ENCODE data around the gene SNX32.

SNX32 gene

GRCh38 chr11:65794570-65795510, 38.9 kb upstream of the SNX32 start:
- TF ChIP-seq CTCF (IDR thresholded peaks at IDR 0.05; ENCODE audit: low read depth, low read length) (no peak), EZH2phosphoT487 (IDR thresholded peaks at IDR 0.05; ENCODE audit: low read depth) (no peak)
- Histone ChIP-seq H3K36me3 (replicated peaks; ENCODE audit: low read depth, low read length) (no peaks in the 10 kb centered on the region), H3K4me3 (ENCODE audit: low read length) (no peak overlapping the region), H4K20me1 (ENCODE audit: insufficient read depth, low read length) (no peaks in the 10 kb centered on the region), H3K27me3 (ENCODE audit: low read depth, low read length) (peaks cover 18% of the 10 kb centered on the region), H3K4me1 (ENCODE audit: low read length) (peaks cover 12% of the 10 kb centered on the region), H3K9me3 (ENCODE audit: insufficient read depth, low read length) (no peaks in the 10 kb centered on the region), H3K4me2 (ENCODE audit: low read length) (no peak overlapping the region), H2AFZ (ENCODE audit: low read depth, low read length) (no peak overlapping the region), H3K9ac (ENCODE audit: low read length) (no peak overlapping the region), H3K79me2 (ENCODE audit: low read length) (no peaks in the 10 kb centered on the region), H3K27ac (ENCODE audit: low read length) (no peak overlapping the region)

GRCh38 chr11:65796726-65797601, 36.8 kb upstream of the SNX32 start:
- H3K79me2 ChIP-seq (ENCODE audit: low read length): no peaks in the 10 kb centered on the region
- no peaks in the 10 kb centered on the region for H3K36me3 ChIP-seq (replicated peaks; ENCODE audit: low read depth, low read length)
- H3K4me2 ChIP-seq (ENCODE audit: low read length): no peak overlapping the region
- peaks cover 3% of the 10 kb centered on the region for H3K4me1 ChIP-seq (ENCODE audit: low read length)
- no peaks in the 10 kb centered on the region for H3K9me3 ChIP-seq (ENCODE audit: insufficient read depth, low read length)
- H3K9ac ChIP-seq (ENCODE audit: low read length): no peak overlapping the region
- no peak overlapping the region for H2AFZ ChIP-seq (ENCODE audit: low read depth, low read length)
- peaks cover 25% of the 10 kb centered on the region for H3K27me3 ChIP-seq (ENCODE audit: low read depth, low read length)
- no peak overlapping the region for H3K27ac ChIP-seq (ENCODE audit: low read length)
- no peaks in the 10 kb centered on the region for H4K20me1 ChIP-seq (ENCODE audit: insufficient read depth, low read length)
- no peak for TF ChIP-seq CTCF (IDR thresholded peaks at IDR 0.05; ENCODE audit: low read depth, low read length)
- TF ChIP-seq EZH2phosphoT487 (IDR thresholded peaks at IDR 0.05; ENCODE audit: low read depth): no peak
- no peak overlapping the region for H3K4me3 ChIP-seq (ENCODE audit: low read length)

GRCh38 chr11:65797711-65798110, 36.1 kb upstream of the SNX32 start:
- H2AFZ ChIP-seq (ENCODE audit: low read depth, low read length): no peak overlapping the region
- no peak overlapping the region for H3K4me2 ChIP-seq (ENCODE audit: low read length)
- TF ChIP-seq CTCF (IDR thresholded peaks at IDR 0.05; ENCODE audit: low read depth, low read length) (no peak), EZH2phosphoT487 (IDR thresholded peaks at IDR 0.05; ENCODE audit: low read depth) (no peak)
- no peaks in the 10 kb centered on the region for H4K20me1 ChIP-seq (ENCODE audit: insufficient read depth, low read length)
- H3K4me3 ChIP-seq (ENCODE audit: low read length): no peak overlapping the region
- H3K27me3 ChIP-seq (ENCODE audit: low read depth, low read length): peaks cover 25% of the 10 kb centered on the region
- H3K4me1 ChIP-seq (ENCODE audit: low read length): peaks cover 4% of the 10 kb centered on the region
- H3K79me2 ChIP-seq (ENCODE audit: low read length): no peaks in the 10 kb centered on the region
- H3K9ac ChIP-seq (ENCODE audit: low read length): no peak overlapping the region
- H3K27ac ChIP-seq (ENCODE audit: low read length): no peak overlapping the region
- no peaks in the 10 kb centered on the region for H3K36me3 ChIP-seq (replicated peaks; ENCODE audit: low read depth, low read length)
- H3K9me3 ChIP-seq (ENCODE audit: insufficient read depth, low read length): no peaks in the 10 kb centered on the region

- no peak overlapping the region for H3K27ac ChIP-seq (ENCODE audit: low read length)
- no peak overlapping the region for H3K9ac ChIP-seq (ENCODE audit: low read length)
- TF ChIP-seq EZH2phosphoT487 (IDR thresholded peaks at IDR 0.05; ENCODE audit: low read depth): no peak
- no peak for TF ChIP-seq CTCF (IDR thresholded peaks at IDR 0.05; ENCODE audit: low read depth, low read length)
- H3K27me3 ChIP-seq (ENCODE audit: low read depth, low read length): peaks cover 35% of the 10 kb centered on the region
- no peaks in the 10 kb centered on the region for H3K79me2 ChIP-seq (ENCODE audit: low read length)
- no peak overlapping the region for H3K4me2 ChIP-seq (ENCODE audit: low read length)
- H2AFZ ChIP-seq (ENCODE audit: low read depth, low read length): no peak overlapping the region
- no peak overlapping the region for H3K4me3 ChIP-seq (ENCODE audit: low read length)
- H3K4me1 ChIP-seq (ENCODE audit: low read length): peaks cover 14% of the 10 kb centered on the region
- H4K20me1 ChIP-seq (ENCODE audit: insufficient read depth, low read length): no peaks in the 10 kb centered on the region
- H3K36me3 ChIP-seq (replicated peaks; ENCODE audit: low read depth, low read length): no peaks in the 10 kb centered on the region
- no peaks in the 10 kb centered on the region for H3K9me3 ChIP-seq (ENCODE audit: insufficient read depth, low read length)
Observed at GRCh38 chr11:65798882-65799281, 34.9 kb upstream of the SNX32 start.

Measured in OCI-LY3 (cell line).